Mesothelial cell of epicardium (in vitro differentiated cells): Measurements from ENCODE around the gene GRIN3B. TPM values are rescaled to one million over a fixed set of nuclear protein-coding genes. Genes with fewer than 3 reads are reported as not detected.

Experiments
- DNase-seq, 2 experiments: peaks; one replicate each; pipeline ENCODE4 v3.0.0; 2021; ENCODE audit warnings: low spot score in 2 of 2; ENCODE audit not compliant: unreplicated experiment in 2 of 2
- H3K27ac Mint-ChIP-seq: 2 replicates; pipeline ENCODE4 v1.8.0; 2021; ENCODE audit warnings: mixed read lengths
- H3K27me3 Mint-ChIP-seq: 2 replicates; pipeline ENCODE4 v1.8.0; 2021; ENCODE audit warnings: low read depth, mixed read lengths
- H3K36me3 Mint-ChIP-seq: 2 replicates; pipeline ENCODE4 v1.8.0; 2021; ENCODE audit warnings: mixed read lengths
- H3K4me1 Mint-ChIP-seq: 2 replicates; pipeline ENCODE4 v1.8.0; 2021; ENCODE audit warnings: mixed read lengths
- H3K4me3 Mint-ChIP-seq: 2 replicates; pipeline ENCODE4 v1.8.0; 2021; ENCODE audit warnings: mild to moderate bottlenecking, moderate library complexity, mixed read lengths
- H3K9me3 Mint-ChIP-seq: 2 replicates; pipeline ENCODE4 v1.8.0; 2021; ENCODE audit warnings: mixed read lengths
- total RNA-seq: library from RNA; stranded (reverse); gene quantifications from 3 replicates; pipeline ENCODE4 v1.2.1, GENCODE V29; 2021
- TF ChIP-seq, protein P1 (sequence below): fragments of 200-600 bp; sonication (generic); IDR thresholded peaks from one replicate; pipeline ENCODE4 v1.5.0; 2021; ENCODE audit warnings: antibody characterized with exemption; ENCODE audit not compliant: unreplicated experiment

GRIN3B gene
- total RNA-seq, 1 donor from 2014 or later, result 0.34 TPM

DNA sequence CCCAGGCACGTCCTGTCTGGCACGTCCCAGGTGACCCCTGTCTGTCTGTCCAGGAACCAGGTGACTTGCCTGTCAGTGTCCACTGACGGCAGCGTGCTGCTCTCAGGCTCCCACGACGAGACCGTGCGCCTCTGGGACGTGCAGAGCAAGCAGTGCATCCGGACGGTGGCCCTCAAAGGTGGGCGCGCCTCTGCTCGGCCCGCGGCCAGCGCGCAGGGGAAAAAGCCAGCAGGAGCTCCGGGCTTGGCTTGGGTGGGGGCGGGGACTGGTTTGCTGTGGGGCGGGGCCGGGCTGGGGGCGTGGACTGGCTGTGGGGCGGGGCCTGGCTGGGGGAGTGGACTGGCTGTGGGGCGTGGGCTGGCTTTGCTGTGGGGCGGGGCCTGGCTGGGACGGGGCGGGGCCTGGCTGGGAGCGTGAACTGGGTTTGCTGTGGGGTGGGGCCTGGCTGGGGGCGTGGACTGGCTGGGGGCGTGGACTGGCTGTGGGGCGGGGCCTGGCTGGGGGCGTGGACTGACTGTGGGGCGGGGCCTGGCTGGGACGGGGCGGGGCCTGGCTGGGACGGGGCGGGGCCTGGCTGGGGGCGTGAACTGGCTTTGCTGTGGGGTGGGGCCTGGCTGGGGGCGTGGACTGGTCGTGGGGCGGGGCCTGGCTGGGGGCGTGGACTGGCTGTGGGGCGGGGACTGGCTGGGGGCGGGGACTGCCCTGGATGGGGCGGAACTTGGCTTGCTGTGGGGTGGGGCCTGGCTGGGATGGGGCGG lies 8.9 kb upstream of the GRIN3B start:
- TF ChIP-seq, protein P1, sequence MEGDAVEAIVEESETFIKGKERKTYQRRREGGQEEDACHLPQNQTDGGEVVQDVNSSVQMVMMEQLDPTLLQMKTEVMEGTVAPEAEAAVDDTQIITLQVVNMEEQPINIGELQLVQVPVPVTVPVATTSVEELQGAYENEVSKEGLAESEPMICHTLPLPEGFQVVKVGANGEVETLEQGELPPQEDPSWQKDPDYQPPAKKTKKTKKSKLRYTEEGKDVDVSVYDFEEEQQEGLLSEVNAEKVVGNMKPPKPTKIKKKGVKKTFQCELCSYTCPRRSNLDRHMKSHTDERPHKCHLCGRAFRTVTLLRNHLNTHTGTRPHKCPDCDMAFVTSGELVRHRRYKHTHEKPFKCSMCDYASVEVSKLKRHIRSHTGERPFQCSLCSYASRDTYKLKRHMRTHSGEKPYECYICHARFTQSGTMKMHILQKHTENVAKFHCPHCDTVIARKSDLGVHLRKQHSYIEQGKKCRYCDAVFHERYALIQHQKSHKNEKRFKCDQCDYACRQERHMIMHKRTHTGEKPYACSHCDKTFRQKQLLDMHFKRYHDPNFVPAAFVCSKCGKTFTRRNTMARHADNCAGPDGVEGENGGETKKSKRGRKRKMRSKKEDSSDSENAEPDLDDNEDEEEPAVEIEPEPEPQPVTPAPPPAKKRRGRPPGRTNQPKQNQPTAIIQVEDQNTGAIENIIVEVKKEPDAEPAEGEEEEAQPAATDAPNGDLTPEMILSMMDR, result no peak
- H3K27ac Mint-ChIP-seq, result no peak overlapping the region
- peaks cover 15% of the 10 kb centered on the region for H3K36me3 Mint-ChIP-seq
- peaks cover 9% of the 10 kb centered on the region for H3K27me3 Mint-ChIP-seq
- no peak overlapping the region for H3K4me3 Mint-ChIP-seq
- peak in 1 of 2 experiments; percentile 21 for DNase-seq
- no peaks in the 10 kb centered on the region for H3K9me3 Mint-ChIP-seq
- peaks cover 2% of the 10 kb centered on the region for H3K4me1 Mint-ChIP-seq

DNA sequence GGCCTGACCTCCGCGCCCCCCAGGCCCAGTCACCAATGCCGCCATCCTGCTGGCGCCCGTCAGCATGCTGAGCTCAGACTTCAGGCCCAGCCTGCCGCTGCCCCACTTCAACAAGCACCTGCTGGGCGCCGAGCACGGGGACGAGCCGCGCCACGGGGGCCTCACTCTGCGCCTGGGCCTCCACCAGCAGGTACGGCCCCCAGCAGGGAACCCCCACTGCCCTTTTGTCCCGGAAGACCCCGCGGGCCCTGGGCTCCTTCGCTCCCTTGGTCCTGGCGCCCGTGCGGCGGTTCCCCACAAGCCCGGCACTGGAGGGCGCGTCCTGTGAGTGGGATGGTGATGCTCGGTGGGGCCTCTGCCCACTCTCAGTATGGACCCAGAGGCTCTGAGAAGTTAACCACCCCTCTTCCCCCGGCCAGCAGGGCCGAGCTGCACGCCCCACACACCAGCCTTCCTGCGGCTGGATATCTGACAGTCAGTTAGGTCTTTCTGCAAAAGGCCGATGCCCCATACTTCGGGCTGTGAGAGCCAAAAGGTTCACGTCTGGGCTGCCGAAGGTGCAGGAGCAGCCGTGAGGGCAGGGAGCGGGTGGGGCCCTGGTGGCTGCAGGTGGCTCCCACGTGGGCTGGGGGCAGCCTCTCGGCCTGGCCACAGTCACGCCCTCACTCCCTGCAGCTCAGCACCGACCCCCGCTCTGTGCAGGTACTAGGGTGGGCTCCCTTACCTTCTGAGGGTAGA lies 8.1 kb upstream of the GRIN3B start:
- H3K9me3 Mint-ChIP-seq, result no peaks in the 10 kb centered on the region
- H3K36me3 Mint-ChIP-seq, result peaks cover 10% of the 10 kb centered on the region
- no peak overlapping the region for H3K4me3 Mint-ChIP-seq
- peaks cover 17% of the 10 kb centered on the region for H3K27me3 Mint-ChIP-seq
- no peak overlapping the region for H3K27ac Mint-ChIP-seq
- DNase-seq, result no peak
- H3K4me1 Mint-ChIP-seq, result peaks cover 6% of the 10 kb centered on the region
- TF ChIP-seq, protein P1, result no peak

DNA sequence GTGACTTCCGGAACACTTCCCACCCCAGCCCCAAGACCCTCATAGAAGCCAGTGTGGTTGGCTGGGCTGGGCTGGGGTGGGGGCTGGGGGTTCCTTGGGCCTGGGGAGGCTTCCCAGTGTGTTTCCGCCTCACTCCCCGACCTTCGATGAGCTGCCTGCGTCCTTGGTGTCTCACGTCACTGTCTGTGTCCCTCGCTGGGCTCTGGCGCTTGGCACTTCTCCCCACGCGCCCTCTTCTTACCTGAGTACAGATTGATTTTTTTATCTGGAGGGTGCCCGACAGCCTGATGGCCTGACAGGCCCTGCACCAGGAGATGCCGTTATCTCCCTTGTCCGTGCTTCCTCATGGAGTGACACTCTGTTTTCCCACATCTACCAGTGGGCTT lies 7.6 kb upstream of the GRIN3B start:
- Mint-ChIP-seq H3K36me3 (peaks cover 10% of the 10 kb centered on the region), H3K27me3 (peaks cover 23% of the 10 kb centered on the region), H3K27ac (no peak overlapping the region), H3K4me1 (peaks cover 6% of the 10 kb centered on the region), H3K9me3 (no peaks in the 10 kb centered on the region), H3K4me3 (no peak overlapping the region)
- TF ChIP-seq, protein P1, result no peak
- DNase-seq, result no peak

DNA sequence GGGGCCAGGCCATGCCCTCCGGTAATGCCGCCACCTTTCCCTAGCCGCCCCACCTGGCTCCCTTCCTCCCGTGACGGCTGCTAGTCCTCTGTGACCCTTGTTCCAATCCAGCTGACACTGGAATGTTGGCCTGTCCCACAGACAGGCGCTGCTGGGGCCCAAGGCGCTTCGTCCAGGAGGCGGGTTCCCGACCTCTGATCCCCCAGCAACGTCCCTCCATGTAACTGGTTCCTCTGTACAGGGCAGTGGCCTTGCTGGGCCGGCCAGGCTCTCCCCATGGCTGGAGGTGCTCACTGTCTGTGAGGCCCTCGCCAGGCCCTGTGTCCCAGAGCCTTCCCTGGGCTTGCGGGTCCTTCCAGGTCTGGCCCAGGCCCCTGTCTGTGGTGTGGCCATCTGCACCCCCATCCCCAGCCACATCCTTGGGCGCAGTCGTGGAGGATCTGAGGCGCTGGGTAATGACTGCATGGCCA lies 6.8 kb upstream of the GRIN3B start:
- DNase-seq, result no peak
- Mint-ChIP-seq H3K36me3 (peaks cover 8% of the 10 kb centered on the region), H3K27ac (no peak overlapping the region), H3K4me1 (peaks cover 6% of the 10 kb centered on the region), H3K9me3 (no peaks in the 10 kb centered on the region), H3K27me3 (peaks cover 30% of the 10 kb centered on the region), H3K4me3 (no peak overlapping the region)
- TF ChIP-seq, protein P1, result no peak

DNA sequence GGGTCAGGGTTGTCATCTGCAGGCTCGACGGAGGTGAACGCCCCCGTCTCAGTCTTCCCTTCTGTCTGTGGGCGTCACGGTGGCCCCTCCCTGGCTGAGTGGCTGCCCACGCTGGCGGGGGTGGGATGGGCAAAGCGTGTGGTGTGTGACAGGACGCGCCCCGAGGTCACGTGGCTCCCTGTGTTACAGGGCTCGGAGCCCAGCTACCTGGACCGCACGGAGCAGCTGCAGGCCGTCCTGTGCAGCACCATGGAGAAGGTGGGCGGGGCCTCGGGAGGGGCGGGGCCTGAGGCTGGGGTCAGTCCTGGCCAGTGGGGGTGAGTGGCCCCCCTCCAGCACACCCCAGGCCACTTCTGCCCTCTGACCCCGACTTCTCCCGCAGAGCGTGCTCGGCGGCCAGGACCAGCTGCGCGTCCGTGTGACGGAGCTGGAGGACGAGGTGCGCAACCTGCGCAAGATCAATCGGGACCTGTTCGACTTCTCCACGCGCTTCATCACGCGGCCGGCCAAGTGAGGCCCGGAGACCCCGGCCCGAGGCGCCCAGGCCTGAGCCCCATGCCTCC lies 6.3 kb upstream of the GRIN3B start:
- Mint-ChIP-seq H3K36me3 (peaks cover 8% of the 10 kb centered on the region), H3K27ac (no peak overlapping the region), H3K27me3 (peaks cover 34% of the 10 kb centered on the region), H3K4me1 (peaks cover 6% of the 10 kb centered on the region), H3K4me3 (no peak overlapping the region), H3K9me3 (no peaks in the 10 kb centered on the region)
- TF ChIP-seq, protein P1, result no peak
- DNase-seq, result no peak
